H1 (cell line): ENCODE data around the gene CACNA1F. TPM values are rescaled to one million over a fixed set of nuclear protein-coding genes. Genes with fewer than 3 reads are reported as not detected.

Experiments
- CTCF ChIA-PET: fragments of 300-600 bp; sonication (Branson Sonifier 250); formaldehyde crosslinking; loops from one replicate; lab custom pipeline; 2021; ENCODE audit not compliant: partially characterized antibody; lab: Charles Lee
- POLR2A ChIA-PET: fragments of 300-600 bp; sonication (Branson Sonifier 250); formaldehyde crosslinking; loops from one replicate; lab custom pipeline; 2021; ENCODE audit warnings: inconsistent platforms; ENCODE audit not compliant: partially characterized antibody; lab: Charles Lee
- DNase-seq, 2 experiments: peaks; one replicate each; pipeline versions ENCODE4 v3.0.0 to v3.0.0-alpha.2; 2010 to 2022; ENCODE audit warnings: low spot score in 2 of 2, low read depth in 1 of 2, mixed read lengths in 1 of 2
- FAIRE-seq: peaks from 2 replicates; lab custom pipeline; 2011; peaks lifted over from hg19 to GRCh38; lab: Jason Lieb, UNC
- H2AFZ ChIP-seq: 2 replicates; pipeline ENCODE4 v1.8.1; 2012; ENCODE audit warnings: low read length, inconsistent platforms
- H2AK5ac ChIP-seq: 2 replicates; pipeline ENCODE4 v1.6.1; 2013; ENCODE audit warnings: low read depth, low read length
- H2BK120ac ChIP-seq: replicated peaks from 2 replicates; pipeline ENCODE3; 2013; ENCODE audit warnings: low read depth, low read length, inconsistent platforms
- H2BK12ac ChIP-seq: 2 replicates; pipeline ENCODE4 v1.6.1; 2013; ENCODE audit warnings: low read depth, low read length
- H2BK15ac ChIP-seq: 2 replicates; pipeline ENCODE4 v1.6.1; 2013; ENCODE audit warnings: low read length
- H2BK20ac ChIP-seq: 2 replicates; pipeline ENCODE4 v1.6.1; 2013; ENCODE audit warnings: low read length
- H2BK5ac ChIP-seq: 2 replicates; pipeline ENCODE4 v1.6.1; 2013; ENCODE audit warnings: low read depth, low read length
- H3K14ac ChIP-seq: 2 replicates; pipeline ENCODE4 v1.6.1; 2013; ENCODE audit warnings: inconsistent platforms; ENCODE audit not compliant: insufficient read length
- H3K18ac ChIP-seq: 2 replicates; pipeline ENCODE4 v1.6.1; 2013; ENCODE audit warnings: low read length; ENCODE audit errors: extremely low read depth
- H3K23ac ChIP-seq: 2 replicates; pipeline ENCODE4 v1.6.1; 2013; ENCODE audit warnings: inconsistent platforms; ENCODE audit not compliant: insufficient read length
- H3K23me2 ChIP-seq: 2 replicates; pipeline ENCODE4 v1.6.1; 2013; ENCODE audit warnings: low read depth, low read length
- H3K27ac ChIP-seq: 2 replicates; pipeline ENCODE4 v1.6.1; 2011; ENCODE audit warnings: low read depth, low read length, inconsistent platforms
- H3K27me3 ChIP-seq, 4 experiments: replicated peaks in 1 of 4; 1 replicate in 1 of 4; 2 replicates in 3 of 4; pipeline versions ENCODE4 v1.6.1 to v1.8.1; 2011 to 2013; ENCODE audit warnings: low read length in 3 of 4, mild to moderate bottlenecking in 3 of 4, inconsistent platforms in 2 of 4, mixed read lengths in 2 of 4, moderate library complexity in 1 of 4; ENCODE audit not compliant: control insufficient read depth in 3 of 4, insufficient read depth in 3 of 4; ENCODE audit errors: extremely low read depth in 1 of 4
- H3K36me3 ChIP-seq, 4 experiments: 2 replicates each; pipeline versions ENCODE4 v1.6.1 to v1.8.1; 2011 to 2013; ENCODE audit warnings: mild to moderate bottlenecking in 4 of 4, low read length in 3 of 4, moderate library complexity in 2 of 4, control low read depth in 1 of 4, inconsistent platforms in 1 of 4; ENCODE audit not compliant: insufficient read depth in 4 of 4, control insufficient read depth in 2 of 4
- H3K4ac ChIP-seq: replicated peaks from 2 replicates; pipeline ENCODE3; 2013; ENCODE audit warnings: low read length, low read depth, mixed read lengths, inconsistent platforms; ENCODE audit not compliant: insufficient read length
- H3K4me1 ChIP-seq, 4 experiments: replicated peaks in 1 of 4; 1 replicate in 1 of 4; 2 replicates in 3 of 4; pipeline versions ENCODE4 v1.6.1 to v1.8.1; 2011 to 2013; ENCODE audit warnings: low read length in 3 of 4, inconsistent platforms in 2 of 4, mixed read lengths in 1 of 4; ENCODE audit not compliant: insufficient read depth in 4 of 4, control insufficient read depth in 3 of 4
- H3K4me2 ChIP-seq, 2 experiments: 2 replicates each; pipeline versions ENCODE4 v1.6.1 to v1.8.1; 2011 to 2013; ENCODE audit warnings: low read depth in 2 of 2, low read length in 2 of 2, control low read depth in 1 of 2, inconsistent platforms in 1 of 2, mild to moderate bottlenecking in 1 of 2; ENCODE audit not compliant: insufficient read depth in 1 of 2
- H3K4me3 ChIP-seq, 4 experiments: fragments of 200-600, 300-600 bp in 1 of 4; sonication (generic), shearing (Covaris generic), sonication (Bioruptor Twin) in 1 of 4; 2 replicates each; pipeline versions ENCODE4 v1.5.1 to v1.8.1; 2011 to 2016; ENCODE audit warnings: low read length in 4 of 4, low read depth in 3 of 4, control low read depth in 2 of 4, inconsistent platforms in 2 of 4, mild to moderate bottlenecking in 2 of 4, mixed read lengths in 1 of 4, moderate library complexity in 1 of 4; ENCODE audit not compliant: insufficient read depth in 2 of 4; ENCODE audit errors: extremely low read depth in 1 of 4
- H3K56ac ChIP-seq: replicated peaks from 2 replicates; pipeline ENCODE3; 2013; ENCODE audit warnings: low read depth, mild to moderate bottlenecking, mixed read lengths, low read length, inconsistent platforms; ENCODE audit not compliant: insufficient read length
- H3K79me1 ChIP-seq: 2 replicates; pipeline ENCODE4 v1.6.1; 2013; ENCODE audit warnings: low read depth, low read length, control low read depth
- H3K79me2 ChIP-seq, 2 experiments: 2 replicates each; pipeline versions ENCODE4 v1.6.1 to v1.8.1; 2012 to 2013; ENCODE audit warnings: low read length in 2 of 2, mild to moderate bottlenecking in 2 of 2, inconsistent platforms in 1 of 2; ENCODE audit not compliant: insufficient read depth in 2 of 2, control insufficient read depth in 1 of 2
- H3K9ac ChIP-seq, 4 experiments: replicated peaks in 1 of 4; 1 replicate in 1 of 4; 2 replicates in 3 of 4; pipeline versions ENCODE4 v1.6.1 to v1.8.1; 2011 to 2013; ENCODE audit warnings: low read depth in 3 of 4, low read length in 3 of 4, control low read depth in 2 of 4, mild to moderate bottlenecking in 2 of 4, moderate library complexity in 2 of 4, inconsistent platforms in 1 of 4; ENCODE audit errors: extremely low read depth in 1 of 4
- H3K9me3 ChIP-seq, 2 experiments: 2 replicates each; pipeline versions ENCODE4 v1.6.1 to v1.8.1; 2012 to 2013; ENCODE audit warnings: mild to moderate bottlenecking in 2 of 2, moderate library complexity in 2 of 2, control low read depth in 1 of 2, inconsistent platforms in 1 of 2, low read depth in 1 of 2, low read length in 1 of 2, mixed read lengths in 1 of 2; ENCODE audit not compliant: insufficient read depth in 2 of 2
- H4K20me1 ChIP-seq, 2 experiments: replicated peaks in 1 of 2; 2 replicates each; pipeline versions ENCODE3 to v1.8.1; 2011 to 2013; ENCODE audit warnings: inconsistent platforms in 2 of 2, low read length in 2 of 2, mild to moderate bottlenecking in 1 of 2; ENCODE audit not compliant: insufficient read depth in 2 of 2, control insufficient read depth in 1 of 2
- H4K5ac ChIP-seq: 2 replicates; pipeline ENCODE4 v1.6.1; 2013; ENCODE audit warnings: low read length, low read depth, mixed read lengths, inconsistent platforms; ENCODE audit not compliant: insufficient read length
- H4K8ac ChIP-seq: 2 replicates; pipeline ENCODE4 v1.8.0; 2013; ENCODE audit warnings: mild to moderate bottlenecking, moderate library complexity, low read length, inconsistent platforms; ENCODE audit not compliant: insufficient read depth; ENCODE audit errors: extremely low read depth
- H4K91ac ChIP-seq: replicated peaks from 2 replicates; pipeline ENCODE3; 2013; ENCODE audit warnings: low read length, mixed read lengths, inconsistent platforms; ENCODE audit not compliant: insufficient read length
- RAD21 ChIP-seq, 2 experiments: IDR thresholded peaks in 1 of 2; conservative IDR thresholded peaks in 1 of 2; 2 replicates each; pipeline ENCODE4 v1.6.1; 2011; ENCODE audit warnings: low read depth in 2 of 2, low read length in 2 of 2, improper control_type of control experiment in 1 of 2, inconsistent platforms in 1 of 2, mild to moderate bottlenecking in 1 of 2, moderate library complexity in 1 of 2
- YY1 ChIP-seq: IDR thresholded peaks from 2 replicates; pipeline ENCODE4 v1.6.1; 2011; ENCODE audit warnings: low read depth, mild to moderate bottlenecking, low read length
- WGBS, 2 experiments: shearing (Covaris generic) in 1 of 2; methylation state at CpG; one replicate each; pipeline versions ENCODE4 v1.1.6 to v1.1.7; 2013 to 2015; ENCODE audit warnings: low lambda C conversion rate in 2 of 2, mixed read lengths in 2 of 2, inconsistent platforms in 1 of 2, low coverage in 1 of 2, missing lambda C conversion rate in 1 of 2; ENCODE audit not compliant: insufficient replicate concordance in 2 of 2, insufficient coverage in 1 of 2, insufficient read length in 1 of 2; ENCODE audit errors: extremely low coverage in 1 of 2, missing lambda C conversion rate in 1 of 2; 5-methylcytosine and 5-hydroxymethylcytosine counted together
- polyA plus RNA-seq, 7 experiments: library from polyadenylated mRNA; depleted of rRNA in 3 of 7; stranded (reverse) in 5 of 7; unstranded in 2 of 7; fragments of >200 nt in 5 of 7; fragments of 200-250 nt in 2 of 7; gene quantifications; 1 replicate in 5 of 7; 2 replicates in 1 of 7; 4 replicates in 1 of 7; pipeline versions ENCODE4 v1.2.1 to v1.2.3, GENCODE V29; 2011 to 2013; ENCODE audit warnings: missing spikeins in 2 of 7, mixed read lengths in 2 of 7
- total RNA-seq: library from RNA; stranded (reverse); fragmentation: NEBNext Ultra II Directional; extraction: Animal tissue kit (Norgen Biotek cat#: 25700); gene quantifications from 2 replicates; pipeline ENCODE4 v1.2.1, GENCODE V29; 2021

Gene CACNA1F
- total and polyA plus RNA-seq, 2 of the 8 experiments (the other 6 are each of a cell fraction or from before 2014, with no cell fraction given) = 0.59 to 0.84 TPM

GRCh38 chrX:49179358-49179757 is 53.8 kb downstream of the CACNA1F start:
- H2BK15ac ChIP-seq = no peak overlapping the region
- H4K91ac ChIP-seq = no peak overlapping the region
- no peaks in the 10 kb centered on the region for H3K23me2 ChIP-seq
- no peak overlapping the region for H3K18ac ChIP-seq
- ChIA-PET POLR2A (interaction anchor here (1.1 kb wide), 1 partner anchor 10 kb away, joined by 3 read pairs; no protein-coding TSS in a partner anchor), CTCF (no interaction called here)
- H3K23ac ChIP-seq = no peak overlapping the region
- H3K9ac ChIP-seq = no peak overlapping the region
- no peak overlapping the region for H2BK120ac ChIP-seq
- H3K4me2 ChIP-seq = no peak overlapping the region
- H4K20me1 ChIP-seq = peaks cover 0 to 5% of the 10 kb centered on the region in 2 experiments
- H3K27me3 ChIP-seq = no peaks in the 10 kb centered on the region
- 90% methylated on average over 2 of the region's 2 CpGs; no CpG with 5 or more reads in 1 of the 2 experiments for WGBS, 2 experiments
- H3K36me3 ChIP-seq = peaks cover 0 to 16% (median 6%) of the 10 kb centered on the region in 4 experiments; a peak in 5 of 8 replicates
- H2AK5ac ChIP-seq = no peak overlapping the region
- no peaks in the 10 kb centered on the region for H3K79me2 ChIP-seq
- no peak overlapping the region for H2AFZ ChIP-seq
- H3K4ac ChIP-seq = no peak overlapping the region
- FAIRE-seq (no peak), DNase-seq (no peak)
- no peak overlapping the region for H2BK12ac ChIP-seq
- no peak for TF ChIP-seq YY1
- TF ChIP-seq RAD21 (IDR thresholded peaks at IDR 0.05 in 1 of 2, conservative IDR thresholded peaks at IDR 0.05 in 1 of 2; ENCODE audit: low read depth in 2 of 2, low read length in 2 of 2) = no peak
- no peak overlapping the region for H4K8ac ChIP-seq
- peaks cover 0 to 6% (median 0%) of the 10 kb centered on the region in 4 experiments; a peak in 1 of 7 replicates for H3K4me1 ChIP-seq
- no peak overlapping the region for H2BK20ac ChIP-seq
- no peaks in the 10 kb centered on the region for H3K9me3 ChIP-seq
- H3K27ac ChIP-seq = no peak overlapping the region
- no peaks in the 10 kb centered on the region for H3K79me1 ChIP-seq
- no peak overlapping the region for H3K56ac ChIP-seq
- no peak overlapping the region for H4K5ac ChIP-seq
- H2BK5ac ChIP-seq = no peak overlapping the region
- no peak overlapping the region for H3K14ac ChIP-seq
- no peak overlapping the region for H3K4me3 ChIP-seq
